WI38 (cell line): Measurements from ENCODE around the gene GMPPA.

Experiments
- H3K4me3 ChIP-seq: 2 replicates; pipeline ENCODE4 v1.5.1; 2011; ENCODE audit warnings: low read depth, mild to moderate bottlenecking, control low read depth, low read length
- TF ChIP-seq, protein P1 (sequence below): IDR thresholded peaks from 2 replicates; pipeline ENCODE4 v1.5.1; 2012; ENCODE audit warnings: low read depth, mild to moderate bottlenecking, control low read depth, low read length

Gene GMPPA

DNA sequence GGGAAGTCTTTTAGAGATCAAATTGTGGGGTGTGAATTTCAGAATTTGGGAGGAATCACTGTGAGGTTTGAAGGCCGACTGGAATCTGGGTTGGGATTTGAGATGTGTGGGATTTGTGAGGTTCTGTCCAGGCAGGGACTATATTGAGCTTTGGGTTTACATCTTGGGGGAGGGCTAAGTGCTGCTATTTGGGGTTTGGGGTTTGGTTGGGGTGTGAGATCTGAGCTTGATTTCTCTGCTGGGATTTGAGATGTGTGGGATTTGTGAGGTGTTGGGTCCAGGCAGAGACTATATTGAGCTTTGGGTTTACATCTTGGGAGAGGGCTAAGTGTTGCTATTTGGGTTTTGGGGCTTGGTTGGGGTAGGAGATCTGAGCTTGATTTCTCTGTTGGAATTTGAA is 864 bp downstream of the GMPPA start:
- peak overlapping the region; percentile 89 for H3K4me3 ChIP-seq
- TF ChIP-seq, protein P1, sequence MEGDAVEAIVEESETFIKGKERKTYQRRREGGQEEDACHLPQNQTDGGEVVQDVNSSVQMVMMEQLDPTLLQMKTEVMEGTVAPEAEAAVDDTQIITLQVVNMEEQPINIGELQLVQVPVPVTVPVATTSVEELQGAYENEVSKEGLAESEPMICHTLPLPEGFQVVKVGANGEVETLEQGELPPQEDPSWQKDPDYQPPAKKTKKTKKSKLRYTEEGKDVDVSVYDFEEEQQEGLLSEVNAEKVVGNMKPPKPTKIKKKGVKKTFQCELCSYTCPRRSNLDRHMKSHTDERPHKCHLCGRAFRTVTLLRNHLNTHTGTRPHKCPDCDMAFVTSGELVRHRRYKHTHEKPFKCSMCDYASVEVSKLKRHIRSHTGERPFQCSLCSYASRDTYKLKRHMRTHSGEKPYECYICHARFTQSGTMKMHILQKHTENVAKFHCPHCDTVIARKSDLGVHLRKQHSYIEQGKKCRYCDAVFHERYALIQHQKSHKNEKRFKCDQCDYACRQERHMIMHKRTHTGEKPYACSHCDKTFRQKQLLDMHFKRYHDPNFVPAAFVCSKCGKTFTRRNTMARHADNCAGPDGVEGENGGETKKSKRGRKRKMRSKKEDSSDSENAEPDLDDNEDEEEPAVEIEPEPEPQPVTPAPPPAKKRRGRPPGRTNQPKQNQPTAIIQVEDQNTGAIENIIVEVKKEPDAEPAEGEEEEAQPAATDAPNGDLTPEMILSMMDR: no peak

DNA sequence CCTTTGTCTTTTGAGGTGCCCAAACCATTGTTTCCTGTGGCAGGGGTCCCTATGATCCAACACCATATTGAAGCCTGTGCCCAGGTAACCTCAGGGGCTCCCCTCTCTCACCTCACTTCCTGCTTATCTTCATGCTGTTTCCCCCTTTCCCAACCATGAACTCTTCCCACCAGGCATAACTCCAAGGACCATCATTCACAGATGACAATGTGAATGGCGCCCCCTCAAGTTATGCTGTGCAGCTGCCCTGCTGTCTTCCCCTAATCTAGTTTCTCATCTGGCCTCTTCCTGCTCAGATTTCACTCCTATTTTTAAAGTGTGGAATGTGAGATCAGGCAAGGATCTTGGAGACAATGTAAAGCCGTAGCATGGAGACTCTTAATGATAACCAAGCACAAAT is 1.4 kb downstream of the GMPPA start:
- peak overlapping the region; percentile 89; the same call in 1 of the 2 replicates for H3K4me3 ChIP-seq
- TF ChIP-seq, protein P1: peak; percentile 23; the same call in 1 of the 2 replicates

DNA sequence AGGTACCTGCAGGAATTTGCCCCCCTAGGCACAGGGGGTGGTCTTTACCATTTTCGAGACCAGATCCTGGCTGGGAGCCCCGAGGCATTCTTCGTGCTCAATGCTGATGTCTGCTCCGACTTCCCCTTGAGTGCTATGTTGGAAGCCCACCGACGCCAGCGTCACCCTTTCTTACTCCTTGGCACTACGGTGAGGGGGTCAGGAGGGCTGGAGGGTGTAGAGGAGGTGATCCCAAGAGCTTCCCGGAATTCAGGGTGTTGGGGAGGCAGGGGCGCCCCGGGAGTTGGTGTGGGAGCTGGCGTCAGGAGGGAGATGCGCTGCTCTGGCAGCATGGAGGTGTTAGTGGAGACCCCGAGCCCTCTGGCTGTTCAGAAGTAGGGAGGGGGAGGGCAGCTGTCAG is 3.2 kb downstream of the GMPPA start:
- TF ChIP-seq, protein P1: no peak

DNA sequence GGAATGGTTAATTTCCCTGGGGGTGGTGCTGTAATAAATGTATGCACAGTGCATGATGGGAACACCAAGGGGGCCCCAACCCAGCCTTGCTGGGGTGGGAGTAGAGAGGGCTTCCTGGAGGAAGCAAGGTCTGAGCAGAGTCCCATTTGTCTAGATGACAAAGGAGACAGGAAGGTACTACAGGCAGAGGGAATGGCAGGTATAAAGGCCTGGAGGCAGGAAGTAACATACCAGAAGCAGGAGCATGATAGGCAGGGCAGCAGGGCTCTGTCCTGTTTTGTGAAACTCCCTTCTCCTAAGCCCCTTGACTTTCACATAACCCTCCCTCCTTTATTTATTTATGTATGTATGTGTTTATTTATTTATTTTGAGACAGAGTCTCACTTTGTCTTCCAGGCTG is 3.9 kb downstream of the GMPPA start:
- H3K4me3 ChIP-seq: no peak overlapping the region
- TF ChIP-seq, protein P1: no peak

More for the DNA sequence above, 3.2 kb downstream of the GMPPA start:
- no peak overlapping the region for H3K4me3 ChIP-seq

DNA sequence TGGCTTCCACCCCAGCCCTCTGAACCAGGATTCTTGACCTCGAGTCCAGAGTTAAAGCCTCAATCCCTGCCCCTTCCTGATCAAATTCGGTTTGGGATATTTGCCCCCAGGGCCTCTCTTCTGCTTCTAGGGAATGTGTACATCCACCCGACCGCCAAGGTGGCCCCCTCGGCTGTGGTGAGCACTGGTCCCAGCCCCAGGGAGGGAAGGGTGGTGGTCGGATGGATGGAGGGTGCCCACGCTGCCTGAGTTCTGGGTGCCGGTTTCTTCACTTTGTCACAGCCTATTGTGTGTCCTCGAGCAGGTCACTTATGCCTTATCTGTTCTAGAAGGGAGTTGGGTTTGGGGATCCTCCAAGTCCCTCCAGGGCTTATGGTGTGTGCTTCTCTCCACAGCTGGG is 6.9 kb downstream of the GMPPA start:
- TF ChIP-seq, protein P1: no peak
- no peak overlapping the region for H3K4me3 ChIP-seq

DNA sequence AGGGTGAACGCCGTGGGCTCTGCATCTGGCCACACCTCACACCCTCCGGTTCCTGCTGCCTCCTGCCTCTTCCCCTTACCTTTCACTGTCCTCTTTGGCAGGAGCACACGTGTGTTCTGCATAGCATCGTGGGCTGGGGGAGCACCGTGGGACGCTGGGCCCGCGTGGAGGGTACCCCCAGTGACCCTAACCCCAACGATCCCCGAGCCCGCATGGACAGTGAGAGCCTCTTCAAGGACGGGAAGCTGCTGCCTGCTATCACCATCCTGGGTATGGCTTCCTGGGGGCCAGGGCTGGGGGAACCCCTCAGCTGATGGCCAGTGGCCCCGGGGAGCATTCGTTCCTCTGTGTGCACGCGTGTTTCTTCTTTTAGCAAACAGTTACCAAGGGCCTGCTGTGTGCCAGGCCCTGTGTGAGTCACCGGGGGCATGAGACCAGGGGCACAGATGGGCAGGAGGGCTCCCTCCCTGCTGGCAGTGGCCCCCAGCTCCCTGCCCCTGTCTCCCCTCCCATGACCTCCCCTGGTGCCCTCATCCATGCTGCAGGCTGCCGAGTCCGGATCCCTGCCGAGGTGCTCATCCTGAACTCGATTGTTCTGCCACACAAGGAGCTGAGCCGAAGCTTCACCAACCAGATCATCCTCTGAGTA is 7.6 kb downstream of the GMPPA start:
- no peak overlapping the region for H3K4me3 ChIP-seq
- TF ChIP-seq, protein P1: no peak

DNA sequence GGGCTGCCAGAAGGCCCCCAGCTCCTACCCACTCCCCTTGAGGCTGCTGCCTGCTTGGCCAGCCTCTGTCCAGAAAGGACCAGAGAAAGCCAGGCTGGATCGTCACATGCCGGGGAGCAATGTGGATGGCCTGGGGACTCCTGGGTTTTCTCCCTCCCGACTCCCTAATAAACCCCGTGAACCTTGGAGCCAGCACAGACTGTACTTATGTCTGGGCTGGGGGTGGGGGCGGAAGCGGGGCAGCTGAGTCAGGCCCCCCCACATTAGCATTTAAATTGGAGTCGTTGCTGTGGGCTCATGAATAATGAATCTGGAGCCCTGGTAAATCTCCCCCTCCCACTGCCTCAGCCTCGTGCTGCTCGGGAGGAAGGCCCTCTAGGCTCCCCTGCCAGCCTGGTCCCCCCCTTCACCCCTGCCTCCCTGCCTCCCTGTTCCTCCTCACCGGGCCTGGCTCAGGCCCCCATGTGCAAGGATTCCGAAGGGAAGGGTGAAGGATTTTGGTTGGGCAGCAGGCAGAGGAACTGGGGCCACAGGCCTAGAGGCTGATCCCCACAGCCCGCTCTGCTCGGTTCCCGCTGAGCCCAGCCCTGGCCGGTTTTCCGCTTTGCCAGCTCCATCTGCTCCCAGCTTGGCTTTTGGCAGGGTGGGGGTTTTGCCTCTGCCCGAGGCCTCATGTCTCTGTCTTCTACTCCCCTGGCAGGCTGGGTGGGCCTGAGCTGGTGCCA is 8.3 kb downstream of the GMPPA start:
- TF ChIP-seq, protein P1: no peak
- no peak overlapping the region for H3K4me3 ChIP-seq
